HG02571 (cell line): ENCODE data around the gene RPAP3.

Experiments
- ATAC-seq: cut with Tn5 transposase; IDR thresholded peaks from one replicate; pipeline ENCODE4 v1.9.1; 2021; ENCODE audit warnings: mild to moderate bottlenecking, moderate library complexity; ENCODE audit not compliant: unreplicated experiment

Gene RPAP3

GRCh38 chr12:47611906-47612305, 93.9 kb downstream of the RPAP3 start:
- no peak for ATAC-seq
